GM12801 (cell line): ENCODE measurements around the gene PIAS4.

Source experiments
- TF ChIP-seq, protein P1 (sequence below): IDR thresholded peaks from one replicate; pipeline ENCODE4 v1.5.1; 2011; ENCODE audit warnings: control low read depth; ENCODE audit not compliant: insufficient read length; ENCODE audit errors: extremely low read depth

Gene PIAS4

DNA sequence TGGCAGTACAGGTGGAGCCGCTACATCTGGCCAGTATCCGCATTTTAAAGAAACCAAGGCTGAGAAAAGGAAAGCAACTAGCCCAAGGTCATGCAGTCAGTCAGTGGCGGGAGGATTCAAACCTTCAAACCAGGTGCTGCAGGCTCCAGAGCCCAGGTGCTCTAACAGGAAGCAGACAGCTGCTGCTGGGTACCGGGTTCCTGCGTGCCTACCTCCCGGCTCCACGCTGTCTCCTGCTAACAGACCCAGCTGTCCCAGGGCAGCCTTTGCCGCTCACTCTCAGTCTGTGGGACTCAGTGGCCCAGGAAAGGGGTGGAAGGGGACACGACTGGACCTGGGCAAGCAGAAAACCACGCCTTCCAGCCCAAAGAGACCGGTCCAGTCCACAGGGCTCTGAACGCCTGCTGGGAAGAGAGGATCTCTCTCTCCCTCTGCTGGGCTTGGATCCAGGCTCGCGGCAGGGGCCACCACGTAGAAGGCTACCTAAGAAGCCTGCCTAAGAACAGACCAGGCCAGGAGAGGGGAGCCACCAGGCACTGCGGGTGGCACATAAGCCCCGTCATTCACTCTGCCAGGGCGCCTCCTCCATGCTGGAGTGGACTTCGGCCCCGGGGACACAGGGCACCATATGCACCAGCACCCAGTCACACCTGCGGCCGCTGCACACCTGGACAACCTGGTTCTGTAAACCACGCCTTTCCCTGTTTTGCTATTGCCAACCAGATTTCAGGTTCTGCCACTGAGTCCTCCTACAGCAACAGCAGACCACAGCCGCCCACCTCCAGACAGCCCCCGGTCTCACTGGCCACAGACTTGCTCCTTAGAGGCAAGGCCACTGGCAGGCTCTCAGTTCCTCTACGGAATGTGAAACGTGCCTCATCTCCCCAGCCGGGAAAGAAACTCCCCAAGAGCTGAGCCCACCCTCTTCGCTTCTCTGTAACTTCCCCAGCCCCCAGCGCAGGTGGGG lies 41.2 kb upstream of the PIAS4 start:
- TF ChIP-seq, protein P1, sequence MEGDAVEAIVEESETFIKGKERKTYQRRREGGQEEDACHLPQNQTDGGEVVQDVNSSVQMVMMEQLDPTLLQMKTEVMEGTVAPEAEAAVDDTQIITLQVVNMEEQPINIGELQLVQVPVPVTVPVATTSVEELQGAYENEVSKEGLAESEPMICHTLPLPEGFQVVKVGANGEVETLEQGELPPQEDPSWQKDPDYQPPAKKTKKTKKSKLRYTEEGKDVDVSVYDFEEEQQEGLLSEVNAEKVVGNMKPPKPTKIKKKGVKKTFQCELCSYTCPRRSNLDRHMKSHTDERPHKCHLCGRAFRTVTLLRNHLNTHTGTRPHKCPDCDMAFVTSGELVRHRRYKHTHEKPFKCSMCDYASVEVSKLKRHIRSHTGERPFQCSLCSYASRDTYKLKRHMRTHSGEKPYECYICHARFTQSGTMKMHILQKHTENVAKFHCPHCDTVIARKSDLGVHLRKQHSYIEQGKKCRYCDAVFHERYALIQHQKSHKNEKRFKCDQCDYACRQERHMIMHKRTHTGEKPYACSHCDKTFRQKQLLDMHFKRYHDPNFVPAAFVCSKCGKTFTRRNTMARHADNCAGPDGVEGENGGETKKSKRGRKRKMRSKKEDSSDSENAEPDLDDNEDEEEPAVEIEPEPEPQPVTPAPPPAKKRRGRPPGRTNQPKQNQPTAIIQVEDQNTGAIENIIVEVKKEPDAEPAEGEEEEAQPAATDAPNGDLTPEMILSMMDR: no peak

DNA sequence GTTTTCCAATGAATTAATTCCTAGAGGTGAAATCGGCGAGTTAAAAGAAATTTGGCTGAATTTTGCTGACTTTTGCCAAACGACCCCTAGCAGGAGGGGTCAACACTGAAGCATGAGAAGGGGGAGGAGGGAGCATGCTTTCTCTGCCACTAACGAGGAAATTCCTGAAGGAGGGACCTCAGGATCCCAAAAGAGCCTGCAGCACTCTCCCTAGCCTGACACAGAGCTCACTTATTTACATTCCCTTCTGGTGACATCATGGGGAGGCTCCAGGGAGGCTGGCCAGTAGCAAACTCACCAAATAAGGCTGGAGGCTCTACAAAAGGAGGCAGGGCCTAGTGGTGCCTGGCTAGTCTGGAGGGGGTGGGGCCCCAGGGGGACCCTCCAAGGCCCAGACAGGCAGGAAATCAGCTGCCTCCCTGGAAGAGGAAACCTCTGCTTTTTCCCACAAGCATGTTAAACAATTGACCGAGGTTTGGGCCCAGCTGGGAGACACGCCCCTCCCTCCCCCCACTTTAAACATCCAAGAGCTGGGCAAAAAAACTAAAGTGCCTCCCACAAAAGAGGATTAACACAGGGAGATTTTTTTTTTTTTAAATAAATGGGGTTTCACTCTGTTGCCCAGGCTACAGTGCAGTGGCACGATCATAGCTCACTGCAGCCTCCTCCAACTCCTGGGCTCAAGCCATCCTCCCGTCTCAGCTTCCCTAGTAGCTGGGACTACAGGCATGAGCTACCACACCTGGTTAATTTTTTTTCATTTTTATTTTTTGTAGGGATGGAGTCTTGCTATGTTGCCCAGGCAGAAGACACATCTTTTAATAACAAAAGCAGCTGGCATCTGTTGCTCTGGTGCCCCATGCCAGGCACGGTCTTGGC lies 38.7 kb upstream of the PIAS4 start:
- TF ChIP-seq, protein P1: no peak

DNA sequence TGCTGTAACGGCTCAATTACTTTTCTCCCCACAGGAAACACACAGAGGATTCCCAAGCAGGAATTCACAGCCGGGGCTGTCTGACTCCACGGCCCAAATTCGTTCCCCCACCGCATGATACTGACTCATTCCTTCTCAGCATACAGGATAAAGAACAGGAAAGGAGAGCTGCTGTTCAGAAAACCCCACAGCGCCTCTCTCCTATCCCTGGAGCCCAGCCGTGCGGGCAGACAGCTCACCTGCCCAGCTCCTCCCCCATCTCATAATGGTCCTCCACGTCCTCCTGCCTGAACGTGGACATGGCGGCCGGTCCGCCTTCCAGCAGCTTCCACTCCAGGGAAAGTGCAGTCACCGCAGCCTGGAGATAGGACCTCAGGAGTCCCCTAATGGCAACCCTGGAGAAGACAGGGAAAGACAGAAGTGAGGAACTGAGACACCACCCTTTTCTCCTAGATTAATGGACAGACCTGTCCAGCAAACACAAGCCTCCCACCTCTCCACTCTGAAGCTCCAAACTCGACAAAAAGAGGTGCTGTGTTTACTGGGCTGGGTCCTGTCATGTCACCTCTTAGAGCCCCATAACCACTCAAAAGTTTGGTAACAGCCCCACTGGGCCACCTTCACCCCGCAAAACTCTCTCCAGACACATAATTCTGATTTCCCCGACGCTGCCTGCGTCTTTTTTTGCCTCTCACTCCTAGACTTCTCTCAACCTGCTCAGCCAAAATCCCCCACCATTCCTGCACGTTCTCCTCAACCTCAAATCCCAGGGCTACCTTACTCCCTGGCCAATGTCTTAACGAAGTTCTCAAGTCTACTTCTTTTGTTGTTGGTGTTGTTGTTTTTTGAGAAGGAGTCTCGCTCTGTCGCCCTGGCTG lies 37.9 kb upstream of the PIAS4 start:
- TF ChIP-seq, protein P1: no peak

DNA sequence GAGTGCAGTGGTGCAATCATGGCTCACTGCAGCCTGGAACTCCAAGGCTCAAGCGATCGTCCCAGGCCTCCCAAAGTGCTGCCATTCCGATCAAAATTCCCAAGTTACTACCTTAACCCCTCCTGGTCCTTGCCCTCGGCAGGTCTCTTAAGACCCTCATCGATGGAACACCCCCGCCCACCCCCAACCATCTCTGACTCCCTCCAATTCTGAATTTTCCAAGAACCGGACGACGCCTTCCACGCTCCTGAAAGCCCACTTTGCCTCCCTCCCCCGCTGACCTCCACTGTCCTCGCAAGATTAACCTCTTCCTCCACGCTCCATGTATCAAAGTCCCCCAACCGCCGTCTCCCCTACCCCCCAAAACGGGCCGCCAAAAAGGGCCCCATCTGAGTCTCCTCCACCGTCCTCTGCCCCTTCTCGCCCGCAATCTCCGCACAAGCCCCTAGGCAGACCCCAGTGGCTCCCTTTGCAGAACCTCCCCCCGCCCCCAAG lies 37.2 kb upstream of the PIAS4 start:
- TF ChIP-seq, protein P1: no peak

DNA sequence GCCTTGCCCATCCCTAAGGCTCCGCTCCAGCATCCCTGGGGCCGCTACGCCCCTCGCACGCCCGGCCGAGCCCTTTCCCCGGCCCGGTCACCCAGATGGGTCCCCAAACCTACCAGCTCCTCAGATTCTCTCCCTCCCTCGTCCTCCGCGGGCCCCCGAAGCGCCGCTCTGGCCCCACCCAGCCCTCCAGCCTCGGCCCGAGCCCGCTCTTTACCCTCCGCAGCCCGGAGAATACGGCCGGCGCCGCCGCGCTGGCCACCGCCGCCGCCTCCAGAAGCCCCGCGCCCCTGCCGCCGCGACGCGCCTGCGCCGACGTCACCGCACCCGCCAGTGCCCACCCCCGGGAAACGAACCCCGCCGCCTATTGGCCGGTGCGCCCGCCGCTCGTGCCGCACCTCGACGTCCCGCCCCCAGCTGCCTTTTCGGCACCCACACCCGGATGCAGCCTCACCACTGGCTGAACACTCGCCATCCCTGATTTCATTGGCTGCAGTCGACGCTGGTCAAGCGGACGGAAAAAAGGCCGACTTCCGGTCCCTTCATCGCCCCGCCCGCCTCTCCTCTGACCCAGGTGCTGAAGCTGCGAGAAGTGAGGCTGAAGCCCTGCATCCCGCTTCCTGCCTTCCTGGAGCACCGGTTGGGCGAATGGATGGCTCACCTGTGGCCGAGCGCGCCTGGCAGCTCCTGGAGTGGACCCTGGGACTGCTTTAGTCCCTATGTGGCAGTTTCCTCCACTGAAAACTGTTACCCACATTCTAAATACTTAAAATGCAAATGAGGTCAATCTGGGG lies 36.5 kb upstream of the PIAS4 start, which contains the start of gene DAPK3:
TSS of gene DAPK3 (minus strand) at position 292 of the 791 bp plus-strand sequence. CDS start 1,364 bp downstream, outside the sequence.
- TF ChIP-seq, protein P1: no peak

DNA sequence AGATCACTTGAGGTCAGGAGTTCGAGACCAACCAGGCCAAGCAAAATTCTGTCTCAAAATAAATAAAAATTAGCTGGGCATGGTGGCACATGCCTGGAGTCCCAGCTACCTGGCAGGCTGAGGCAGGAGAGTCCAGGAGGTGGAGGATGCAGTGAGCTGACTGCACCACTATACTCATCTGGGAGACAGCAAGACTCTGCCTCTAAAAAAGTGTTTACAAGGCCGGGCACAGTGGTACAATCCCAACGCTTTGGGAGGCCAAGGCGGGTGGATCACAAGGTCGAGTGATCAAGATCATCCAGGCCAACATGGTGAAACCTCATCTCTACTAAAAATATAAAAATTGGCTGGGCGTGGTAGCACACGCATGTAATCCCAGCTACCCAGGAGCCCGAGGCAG lies 32.4 kb upstream of the PIAS4 start:
- TF ChIP-seq, protein P1: no peak
